GM19395 (cell line): Measurements from ENCODE around the gene ZNF594.
"Not testable (repeated sequence)": the region's sequence is repeated elsewhere in the genome, so short reads cannot be mapped to it uniquely, and the experiment has no call there.

Experiments
- ATAC-seq: cut with Tn5 transposase; IDR thresholded peaks from one replicate; pipeline ENCODE4 v1.9.1; 2021; ENCODE audit warnings: mild to moderate bottlenecking, moderate library complexity; ENCODE audit not compliant: unreplicated experiment

The ZNF594 gene

DNA sequence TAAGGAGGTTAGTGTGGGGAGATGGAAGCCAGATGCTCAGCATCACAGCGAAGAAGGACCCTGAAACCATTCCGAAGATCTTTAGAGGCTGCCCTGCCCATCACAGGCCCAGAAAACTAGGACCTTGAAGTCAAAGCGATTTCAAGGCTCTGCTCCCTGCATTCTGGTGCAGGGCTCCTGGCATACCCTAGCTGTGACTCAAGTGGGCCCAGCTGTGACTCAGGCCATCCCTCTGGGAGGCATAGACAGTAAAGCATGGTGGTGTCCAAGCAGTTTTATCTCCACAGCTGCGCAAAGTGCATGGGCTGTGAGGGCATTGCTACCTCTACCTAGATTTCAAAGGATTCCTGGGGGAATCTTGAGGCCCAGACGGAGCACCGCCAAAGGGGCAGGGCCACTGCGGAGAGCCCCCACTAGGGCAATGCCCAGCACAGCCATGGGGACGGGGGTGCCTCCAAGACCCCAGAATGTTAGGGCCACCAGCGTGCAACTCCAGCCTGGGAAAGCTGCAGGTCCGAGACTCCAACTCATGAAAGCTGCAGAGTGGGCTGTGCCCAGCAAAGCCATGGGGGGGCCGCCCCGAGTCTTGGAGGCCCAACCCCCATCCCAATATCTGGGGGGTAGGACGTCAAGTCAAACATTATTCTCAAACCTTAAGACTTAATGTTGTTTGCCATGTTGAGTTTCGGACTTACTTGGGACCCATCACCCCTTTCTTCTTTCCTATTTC is 11.7 kb upstream of the ZNF594 start:
- no peak for ATAC-seq

DNA sequence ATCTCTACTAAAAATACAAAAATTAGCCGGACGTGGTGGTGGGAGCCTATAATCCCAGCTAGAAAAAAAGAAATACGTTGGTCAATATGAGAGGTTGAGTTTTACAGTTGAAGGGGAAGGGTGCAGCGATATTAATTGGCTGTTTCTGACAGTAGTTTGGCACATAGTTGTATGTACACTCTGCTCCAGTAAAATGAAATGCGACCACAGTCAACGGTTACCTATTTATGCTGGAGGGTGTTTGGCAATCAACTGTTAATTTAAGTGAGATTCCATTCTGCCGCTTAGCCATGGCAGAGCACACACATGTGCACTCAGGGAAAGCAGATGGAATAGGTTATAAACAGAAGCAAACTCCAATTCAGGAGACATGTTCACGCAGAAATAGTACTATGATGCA is 9.3 kb upstream of the ZNF594 start:
- ATAC-seq = no peak

DNA sequence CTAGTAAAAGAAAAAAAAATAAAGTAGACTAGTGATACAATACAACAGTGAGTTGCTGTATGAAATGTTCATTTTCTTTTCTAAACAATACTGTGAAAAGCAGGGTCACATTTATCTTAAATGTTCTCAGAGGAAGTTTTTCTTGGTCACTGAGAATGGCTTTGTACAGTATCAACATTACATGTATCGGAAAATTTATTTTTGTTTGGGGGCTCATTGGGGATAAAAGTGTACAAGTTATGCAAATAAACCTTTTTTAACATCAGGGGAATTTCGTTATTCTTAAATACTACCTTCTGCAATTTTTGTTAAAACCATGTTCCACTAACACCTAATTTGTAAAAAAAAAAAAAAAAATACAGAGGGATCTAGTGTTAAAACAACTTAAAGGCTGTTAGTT is 8.7 kb upstream of the ZNF594 start:
- ATAC-seq = no peak

DNA sequence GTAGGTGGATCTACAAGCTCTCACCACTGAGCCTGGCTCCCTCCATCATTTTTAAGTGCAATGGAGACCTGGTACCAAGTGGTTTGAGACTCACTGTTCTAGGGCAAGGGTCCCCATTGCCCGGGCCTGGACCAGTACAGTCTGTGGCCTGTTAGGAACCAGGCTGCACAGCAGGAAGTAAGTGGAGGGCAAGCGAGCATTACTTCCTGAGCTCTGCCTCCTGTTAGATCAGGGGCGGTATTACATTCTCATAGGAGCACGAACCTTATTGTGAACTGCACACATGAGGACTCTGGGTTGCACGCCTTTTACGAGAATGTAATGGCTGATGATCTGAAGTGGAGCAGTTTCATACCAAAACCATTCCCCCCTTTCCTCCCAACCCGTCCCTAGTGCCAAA is 6.8 kb upstream of the ZNF594 start:
- no peak for ATAC-seq

DNA sequence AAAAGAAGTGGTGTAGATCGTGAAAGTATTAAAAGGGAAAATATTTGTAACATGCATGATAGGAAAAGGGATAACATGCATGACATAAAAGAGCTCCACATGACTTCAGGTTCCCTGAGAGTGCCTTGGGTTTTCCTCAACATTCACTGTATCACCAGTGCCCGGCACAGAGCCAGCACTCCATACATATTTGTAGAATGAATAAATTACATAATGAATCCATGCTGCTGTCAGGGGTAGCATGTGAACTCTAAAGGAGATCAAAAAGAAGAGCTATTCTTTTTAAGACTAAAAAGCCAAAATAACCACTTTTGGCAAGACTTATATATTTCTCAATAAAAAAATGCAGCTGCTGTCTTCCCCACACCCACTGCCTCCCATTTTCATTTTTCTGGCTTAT is 2.7 kb upstream of the ZNF594 start:
- no peak for ATAC-seq

DNA sequence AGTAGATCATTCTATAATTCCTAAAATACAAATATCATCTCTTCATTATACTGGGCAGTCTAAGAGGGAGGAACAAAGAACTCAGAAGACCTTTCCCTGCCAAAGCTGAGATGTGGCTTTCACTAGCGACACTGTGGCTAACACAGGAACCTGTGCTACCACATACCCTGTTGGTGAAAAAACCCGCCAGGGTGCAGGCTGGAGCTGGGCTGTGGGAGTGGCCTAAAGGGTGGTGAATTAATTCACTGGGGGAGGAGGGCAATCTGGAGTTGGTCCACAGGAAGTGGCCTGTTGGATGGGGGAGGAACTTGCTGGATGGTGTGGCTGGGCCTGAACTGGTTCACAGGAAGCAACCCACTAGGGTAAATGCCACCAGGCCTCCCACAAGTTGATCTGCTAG is 7.4 kb downstream of the ZNF594 start:
- ATAC-seq = no peak

DNA sequence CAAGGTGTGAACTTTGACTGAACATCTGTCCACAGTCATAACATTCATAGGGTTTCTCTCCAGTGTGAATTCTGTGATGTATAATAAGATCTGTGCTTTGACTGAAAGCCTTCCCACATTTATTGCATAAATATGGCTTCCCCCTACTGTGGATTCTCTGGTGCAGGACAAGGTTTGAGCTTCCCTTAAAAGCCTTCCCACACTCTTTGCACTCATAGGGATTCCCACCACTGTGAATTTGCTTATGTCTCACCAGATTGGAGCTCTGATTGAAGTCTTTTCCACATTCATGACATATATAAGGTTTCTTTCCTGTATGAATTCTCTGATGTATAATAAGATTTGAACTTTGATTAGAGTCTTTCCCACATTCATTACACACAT is 8.3 kb downstream of the ZNF594 start:
- no peak for ATAC-seq

DNA sequence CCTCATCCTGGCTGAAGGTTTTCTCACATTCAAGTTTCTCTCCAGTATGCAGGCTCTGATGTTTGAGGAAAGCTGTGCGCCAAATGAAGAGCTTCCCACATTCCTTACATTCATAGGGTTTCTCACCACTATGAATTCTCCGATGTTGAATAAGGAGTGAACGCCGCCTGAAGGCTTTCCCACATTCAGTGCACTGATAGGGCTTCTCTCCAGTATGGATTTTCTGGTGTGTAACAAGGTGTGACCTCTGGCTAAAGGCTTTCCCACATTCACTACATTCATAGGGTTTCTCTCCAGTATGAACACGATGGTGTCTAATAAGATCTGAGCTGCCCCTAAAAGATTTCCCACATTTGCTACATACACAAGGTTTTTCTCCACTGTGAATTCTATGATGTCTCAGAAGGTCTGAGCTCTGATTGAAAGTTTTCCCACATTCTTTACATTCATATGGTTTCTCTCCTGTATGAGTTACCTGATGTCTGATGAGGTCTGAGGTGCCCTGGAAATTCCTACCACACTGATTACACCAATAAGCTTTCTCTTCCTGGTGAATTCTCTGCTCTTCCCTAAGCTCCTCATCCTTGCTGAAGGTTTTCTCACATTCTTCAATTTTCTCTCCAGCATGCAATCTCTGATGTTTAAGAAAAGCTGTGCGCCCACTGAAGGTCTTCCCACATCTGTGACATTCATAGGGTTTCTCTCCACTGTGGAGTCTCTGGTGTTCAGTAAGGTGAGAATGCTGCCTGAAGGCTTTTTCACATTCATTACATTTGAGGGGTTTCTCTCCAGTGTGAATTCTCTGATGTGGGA is 8.9 kb downstream of the ZNF594 start:
- ATAC-seq = no peak

DNA sequence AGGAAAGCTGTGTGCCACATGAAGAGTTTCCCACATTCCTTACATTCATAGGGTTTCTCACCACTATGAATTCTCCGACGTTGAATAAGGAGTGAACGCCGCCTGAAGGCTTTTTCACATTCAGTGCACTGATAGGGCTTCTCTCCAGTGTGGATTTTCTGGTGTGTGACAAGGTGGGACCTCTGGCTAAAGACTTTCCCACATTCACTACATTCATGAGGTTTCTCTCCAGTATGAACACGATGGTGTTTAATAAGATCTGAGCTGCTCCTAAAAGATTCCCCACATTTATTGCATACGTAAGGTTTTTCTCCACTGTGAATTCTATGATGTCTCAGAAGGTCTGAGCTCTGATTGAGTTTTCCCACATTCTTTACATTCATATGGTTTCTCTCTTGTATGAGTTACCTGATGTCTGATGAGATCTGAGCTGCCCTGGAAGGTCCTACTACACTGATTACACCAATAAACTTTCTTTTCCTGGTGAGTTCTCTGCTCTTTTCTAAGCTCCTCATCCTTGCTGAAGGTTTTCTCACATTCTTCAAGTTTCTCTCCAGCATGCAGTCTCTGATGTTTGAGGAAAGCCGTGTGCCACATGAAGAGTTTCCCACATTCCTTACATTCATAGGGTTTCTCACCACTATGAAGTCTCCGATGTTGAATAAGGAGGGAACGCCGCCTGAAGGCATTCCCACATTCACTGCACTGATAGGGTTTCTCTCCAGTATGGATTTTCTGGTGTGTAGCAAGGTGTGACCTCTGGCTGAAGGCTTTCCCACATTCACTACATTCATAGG is 10.0 kb downstream of the ZNF594 start:
- ATAC-seq = no peak

DNA sequence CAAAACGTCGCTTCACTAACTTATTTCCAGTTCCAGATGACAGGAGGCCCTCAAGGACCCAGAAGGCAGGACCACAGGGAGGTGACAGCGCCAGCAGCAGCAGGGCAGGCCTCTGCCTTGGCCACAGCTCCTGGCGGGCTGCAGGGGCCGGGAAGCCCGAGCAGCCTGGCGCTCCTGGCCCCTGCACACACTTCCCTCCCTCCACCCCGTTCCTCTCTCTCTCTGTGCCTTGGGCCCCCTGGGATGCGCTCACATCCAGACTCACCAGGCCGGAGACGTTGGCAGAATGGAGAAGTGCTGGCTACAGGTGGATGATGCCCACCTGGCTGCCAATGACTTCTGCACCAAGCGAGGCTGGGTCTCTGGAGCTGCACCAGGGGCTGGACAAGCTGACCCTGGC is 12.7 kb downstream of the ZNF594 start:
- no peak for ATAC-seq

DNA sequence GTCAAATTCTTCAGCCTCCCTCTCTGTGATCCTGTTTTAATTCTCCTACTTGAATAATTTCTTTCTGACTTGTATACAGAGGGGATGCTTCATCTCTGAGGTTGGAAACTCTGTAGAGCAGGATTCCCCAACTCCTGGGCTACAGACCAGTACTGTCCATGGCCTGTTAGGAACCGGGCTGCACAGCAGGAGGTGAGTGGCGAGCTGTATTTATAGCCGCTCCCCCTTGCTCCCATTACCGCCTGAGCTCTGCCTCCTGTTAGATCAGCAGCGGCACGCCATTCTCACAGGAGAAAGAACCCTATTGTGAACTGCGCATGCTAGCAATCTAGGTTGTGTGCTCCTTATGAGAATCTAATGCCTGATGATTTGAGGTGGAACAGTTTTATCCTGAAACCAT is 16.6 kb downstream of the ZNF594 start:
- not testable (repeated sequence) for ATAC-seq

DNA sequence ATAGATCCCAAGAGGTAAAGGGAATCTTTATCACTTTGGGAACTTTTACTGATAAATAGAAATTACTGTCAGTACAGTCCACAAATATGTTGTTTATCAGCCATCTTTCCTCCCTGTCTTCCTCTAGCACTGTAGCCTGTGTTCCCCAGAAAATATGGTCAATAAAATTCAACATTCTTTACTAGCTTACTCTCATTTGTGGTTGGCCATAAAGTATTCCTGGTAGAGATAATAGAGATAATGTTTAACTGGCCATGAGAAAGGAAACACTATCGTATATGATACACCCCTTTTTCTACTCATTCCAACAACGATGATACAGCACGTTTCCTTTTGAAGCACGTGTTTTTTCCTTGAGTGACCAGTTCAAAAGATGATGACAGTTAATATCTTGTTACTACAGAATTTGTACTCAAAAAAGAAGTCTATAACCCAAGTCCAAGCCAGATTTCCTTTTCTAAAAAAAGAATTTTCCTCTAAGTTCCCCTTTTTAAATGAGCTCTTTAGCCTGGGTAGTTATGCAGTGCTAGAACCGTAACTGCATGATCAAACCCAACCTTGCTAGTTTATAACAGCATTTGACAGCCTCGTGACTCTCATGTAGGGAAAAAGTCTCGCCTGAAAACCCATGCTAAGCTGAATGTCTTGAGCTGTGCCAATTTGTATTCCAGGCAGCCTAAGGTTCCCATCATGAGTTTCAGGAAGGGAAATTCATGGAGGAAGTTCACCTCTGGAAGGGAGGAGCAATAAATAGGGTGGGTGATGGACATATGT is 25.7 kb downstream of the ZNF594 start:
- not testable (repeated sequence) for ATAC-seq

DNA sequence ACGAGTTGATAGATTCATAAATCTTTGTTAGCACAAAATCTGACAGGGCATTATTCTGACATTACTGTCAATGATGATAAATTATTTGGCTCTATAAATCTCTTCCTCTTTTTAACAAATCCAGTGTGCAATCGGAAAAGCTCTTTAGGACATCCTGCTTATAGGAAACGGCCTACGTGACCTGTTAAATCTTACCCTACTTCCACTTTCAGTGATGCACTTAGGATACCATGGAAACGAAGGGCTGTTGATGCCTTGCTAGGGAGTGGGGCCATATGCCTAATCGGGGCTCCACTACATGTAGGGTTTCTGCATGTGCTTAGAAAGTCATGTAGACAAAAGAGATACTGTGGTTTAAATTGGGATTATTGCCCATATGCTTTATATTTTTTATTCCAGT is 27.2 kb downstream of the ZNF594 start:
- ATAC-seq = no peak

DNA sequence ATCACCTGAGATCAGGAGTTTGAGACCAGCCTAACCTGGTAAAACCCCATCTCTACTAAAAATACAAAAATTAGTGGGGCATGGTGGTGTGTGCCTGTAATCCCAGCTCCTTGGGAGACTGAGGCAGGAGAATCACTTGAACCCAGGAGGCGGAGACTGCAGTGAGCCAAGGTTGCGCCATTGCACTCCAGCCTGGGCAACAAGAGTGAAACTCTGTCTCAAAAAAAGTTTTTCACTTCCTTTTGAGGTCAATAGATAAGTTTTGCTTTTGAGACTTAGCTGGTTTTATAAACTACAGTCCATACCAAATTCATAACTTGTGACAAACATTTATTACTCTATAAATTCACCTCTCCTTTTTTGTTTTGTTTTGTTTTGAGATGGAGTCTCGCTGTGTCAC is 29.9 kb downstream of the ZNF594 start:
- not testable (repeated sequence) for ATAC-seq

DNA sequence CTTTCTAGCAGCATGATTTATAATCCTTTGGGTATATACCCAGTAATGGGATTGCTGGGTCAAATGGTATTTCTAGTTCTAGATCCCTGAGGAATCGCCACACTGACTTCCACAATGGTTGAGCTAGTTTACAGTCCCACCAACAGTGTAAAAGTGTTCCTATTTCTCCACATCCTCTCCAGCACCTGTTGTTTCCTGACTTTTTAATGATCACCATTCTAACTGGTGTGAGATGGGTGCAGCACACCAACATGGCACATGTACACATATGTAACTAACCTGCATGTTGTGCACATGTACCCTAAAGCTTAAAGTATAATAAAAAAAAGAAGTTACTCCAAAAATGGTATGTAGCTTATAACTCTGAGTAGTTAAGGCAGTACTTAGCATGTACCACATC is 31.0 kb downstream of the ZNF594 start:
- not testable (repeated sequence) for ATAC-seq

DNA sequence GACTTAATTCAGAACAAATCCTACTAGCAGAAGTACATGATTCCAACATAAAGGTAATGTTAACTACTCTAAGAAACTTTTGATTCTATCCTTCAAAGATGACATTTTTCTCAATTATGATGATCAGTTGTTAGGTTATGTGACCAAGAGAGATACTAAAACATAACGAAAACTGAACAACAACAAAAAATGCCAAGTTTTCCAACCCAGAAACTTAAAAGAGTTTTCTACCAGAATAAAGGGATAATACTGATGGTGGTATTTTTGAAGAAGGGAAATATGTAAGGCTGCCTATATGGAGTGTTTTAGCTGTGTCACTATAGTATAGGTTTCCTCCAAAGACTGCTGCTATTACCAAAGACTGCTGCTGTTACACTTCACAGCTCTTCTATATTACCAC is 45.5 kb downstream of the ZNF594 start:
- ATAC-seq = not testable (repeated sequence)

DNA sequence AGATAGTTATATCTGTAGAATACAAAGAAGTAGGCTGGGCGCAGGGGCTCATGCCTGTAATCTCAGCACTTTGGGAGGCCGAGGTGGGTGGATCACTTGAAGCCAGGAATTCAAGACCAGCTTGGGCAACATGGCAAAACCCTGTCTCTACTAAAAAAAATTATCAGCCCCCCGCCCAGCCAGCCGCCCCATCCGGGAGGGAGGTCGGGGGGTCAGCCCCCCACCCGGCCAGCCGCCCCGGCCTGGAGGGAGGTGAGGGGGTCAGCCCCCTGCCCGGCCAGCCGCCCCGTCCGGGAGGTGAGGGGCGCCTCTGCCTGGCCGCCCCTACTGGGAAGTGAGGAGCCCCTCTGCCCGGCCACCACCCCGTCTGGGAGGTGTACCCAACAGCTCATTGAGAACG is 48.8 kb downstream of the ZNF594 start:
- ATAC-seq = not testable (repeated sequence)

DNA sequence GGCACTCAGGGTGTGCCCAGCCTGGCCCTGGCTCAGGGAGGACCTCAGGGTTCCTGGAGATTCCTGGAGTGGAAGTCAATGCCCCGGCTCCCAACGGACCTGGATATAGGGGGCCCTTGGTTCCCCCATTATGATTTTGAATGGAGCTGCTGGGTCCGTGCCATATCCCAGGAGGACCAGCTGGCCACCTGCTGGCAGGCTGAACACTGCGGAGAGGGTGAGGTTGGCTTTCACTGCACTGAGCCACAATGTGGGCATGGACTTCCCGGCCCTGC is 52.3 kb downstream of the ZNF594 start:
- ATAC-seq = no peak

DNA sequence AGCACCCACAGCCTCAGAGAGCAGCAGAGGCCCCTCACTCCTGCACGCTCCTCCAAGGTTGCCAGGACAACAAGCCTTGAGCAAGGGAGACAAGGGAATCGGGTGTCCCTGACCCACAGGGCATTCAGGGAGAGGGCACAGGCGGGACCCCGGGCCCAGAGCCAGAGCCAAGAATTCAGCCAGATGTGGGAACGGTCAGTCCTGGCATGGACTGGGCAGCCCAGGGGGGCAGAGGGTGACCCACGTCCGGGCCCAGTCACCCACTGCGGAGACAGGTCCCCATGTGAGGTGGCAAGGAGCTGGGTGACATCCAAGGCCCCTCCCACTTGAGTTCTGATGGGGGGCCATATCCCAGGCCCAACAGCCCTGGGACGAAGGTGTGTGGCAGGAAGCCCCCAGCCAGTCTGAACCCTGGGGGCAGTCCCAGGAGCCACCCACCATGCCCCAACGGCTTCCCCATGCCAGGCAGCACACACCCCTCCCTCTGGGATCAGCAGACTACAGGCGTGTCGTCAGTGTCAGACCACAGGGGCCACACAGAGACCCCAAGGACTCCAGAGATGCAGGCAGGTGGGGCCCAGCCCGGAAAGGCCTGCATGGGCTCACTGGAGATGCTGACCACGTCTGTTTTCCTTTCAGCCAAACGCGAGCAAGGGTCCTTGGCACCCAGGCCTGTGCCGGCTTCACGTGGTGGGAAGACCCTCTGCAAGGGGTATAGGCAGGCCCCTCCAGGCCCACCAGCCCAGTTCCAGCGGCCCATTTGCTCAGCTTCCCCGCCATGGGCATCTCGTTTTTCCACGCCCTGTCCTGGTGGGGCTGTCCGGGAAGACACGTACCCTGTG is 52.8 kb downstream of the ZNF594 start:
- ATAC-seq = no peak

DNA sequence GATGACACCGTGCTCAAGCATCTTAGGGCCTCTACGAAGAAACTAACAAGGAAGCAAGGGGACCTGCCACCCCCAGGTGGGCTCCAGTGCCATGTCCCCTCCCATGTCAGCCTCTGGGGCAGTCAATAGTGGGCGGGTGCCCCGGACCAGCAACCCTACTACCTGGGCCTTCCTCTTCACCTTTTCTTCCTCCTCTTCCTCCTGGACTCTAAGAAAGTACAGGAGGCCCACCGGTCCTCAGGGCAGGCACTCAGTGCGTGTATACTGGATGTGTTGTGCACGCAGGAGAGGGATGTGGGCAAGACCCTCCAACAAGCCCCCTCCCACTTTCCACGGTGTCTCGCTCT is 53.5 kb downstream of the ZNF594 start:
- ATAC-seq = not testable (repeated sequence)
